Peyer's patch (tissue), 4 donors: ENCODE results near the gene MYL6.

Experiments
- POLR2A ChIP-seq, 2 donors: fragments of 450-650 bp; IDR thresholded peaks; one replicate each; pipeline ENCODE4 v1.5.1; 2017; ENCODE audit warnings: antibody characterized with exemption in 2 of 2, mild to moderate bottlenecking in 2 of 2, moderate library complexity in 2 of 2
- TF ChIP-seq, protein P1 (sequence below), 6 experiments: fragments of 450-650 bp in 4 of 6; fragments of 200-600 bp in 2 of 6; sonication (generic) in 1 of 6; IDR thresholded peaks; one replicate each; pipeline ENCODE4 v1.5.1; 2017 to 2019; ENCODE audit warnings: antibody characterized with exemption in 6 of 6, mild to moderate bottlenecking in 3 of 6, moderate library complexity in 1 of 6

DNA sequence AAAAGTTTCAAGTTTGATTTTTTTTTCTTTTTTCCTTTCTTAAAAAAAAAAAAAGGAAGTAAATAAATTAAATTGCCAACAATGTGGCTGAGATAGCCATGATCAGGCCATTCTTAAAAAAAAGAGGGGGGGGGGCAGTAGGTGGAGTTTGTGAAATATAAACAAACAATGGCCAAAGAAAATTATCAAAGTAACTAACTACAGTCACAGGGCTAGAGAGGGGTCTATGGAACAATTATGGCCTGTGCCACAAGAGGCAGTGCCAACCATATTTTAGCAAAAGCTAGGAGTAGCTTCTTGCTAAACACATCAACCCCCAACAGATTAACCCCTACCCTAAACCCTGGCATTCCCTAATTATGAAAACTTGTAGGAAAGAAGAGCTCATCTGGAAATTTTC lies 47.3 kb downstream of the MYL6 start:
- TF ChIP-seq, protein P1, sequence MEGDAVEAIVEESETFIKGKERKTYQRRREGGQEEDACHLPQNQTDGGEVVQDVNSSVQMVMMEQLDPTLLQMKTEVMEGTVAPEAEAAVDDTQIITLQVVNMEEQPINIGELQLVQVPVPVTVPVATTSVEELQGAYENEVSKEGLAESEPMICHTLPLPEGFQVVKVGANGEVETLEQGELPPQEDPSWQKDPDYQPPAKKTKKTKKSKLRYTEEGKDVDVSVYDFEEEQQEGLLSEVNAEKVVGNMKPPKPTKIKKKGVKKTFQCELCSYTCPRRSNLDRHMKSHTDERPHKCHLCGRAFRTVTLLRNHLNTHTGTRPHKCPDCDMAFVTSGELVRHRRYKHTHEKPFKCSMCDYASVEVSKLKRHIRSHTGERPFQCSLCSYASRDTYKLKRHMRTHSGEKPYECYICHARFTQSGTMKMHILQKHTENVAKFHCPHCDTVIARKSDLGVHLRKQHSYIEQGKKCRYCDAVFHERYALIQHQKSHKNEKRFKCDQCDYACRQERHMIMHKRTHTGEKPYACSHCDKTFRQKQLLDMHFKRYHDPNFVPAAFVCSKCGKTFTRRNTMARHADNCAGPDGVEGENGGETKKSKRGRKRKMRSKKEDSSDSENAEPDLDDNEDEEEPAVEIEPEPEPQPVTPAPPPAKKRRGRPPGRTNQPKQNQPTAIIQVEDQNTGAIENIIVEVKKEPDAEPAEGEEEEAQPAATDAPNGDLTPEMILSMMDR (IDR thresholded peaks at IDR 0.05): no peak
- TF ChIP-seq POLR2A (IDR thresholded peaks at IDR 0.05): no peak
